Measurements from ENCODE around the gene ABCF2. TPM values are rescaled to one million over a fixed set of nuclear protein-coding genes. Genes with fewer than 3 reads are reported as not detected.

Gene ABCF2
- total and polyA plus RNA-seq, 4 donors, result 6.3 to 15.6 (median 10.5) TPM

DNA sequence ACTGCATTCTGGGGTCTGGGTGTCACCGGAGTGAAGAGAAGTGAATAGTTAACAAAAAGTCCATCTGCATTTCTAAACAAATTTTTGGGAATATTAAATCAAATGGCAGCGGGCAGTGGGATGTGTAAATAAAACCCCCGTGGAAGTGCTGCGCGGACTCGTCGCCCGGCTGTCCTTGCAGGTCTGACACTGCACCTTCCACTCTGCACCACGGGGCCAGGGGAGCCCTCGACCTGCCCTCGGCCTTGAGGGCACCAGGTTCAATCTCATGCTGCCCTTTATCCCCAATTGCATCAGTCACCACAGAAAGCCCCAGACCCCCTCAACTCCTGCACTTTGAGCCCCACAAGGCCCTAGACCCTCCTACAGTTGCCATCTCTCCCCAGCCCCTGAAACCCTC, 27.8 kb upstream of the ABCF2 start:
- no peak for DNase-seq (ENCODE audit: low spot score)
- Histone ChIP-seq H3K36me3 (ENCODE audit: control insufficient read depth in 4 of 4, insufficient read depth in 3 of 4, low read depth in 1 of 4, low read length in 3 of 4) (no peaks in the 10 kb centered on the region), H3K27me3 (ENCODE audit: control insufficient read depth in 4 of 4, insufficient read depth in 4 of 4, low read length in 3 of 4) (peaks cover 0 to 6% (median 0%) of the 10 kb centered on the region in 4 donors), H3K4me1 (ENCODE audit: control insufficient read depth in 4 of 4, insufficient read depth in 4 of 4, low read length in 3 of 4) (peaks cover 3 to 8% (median 5%) of the 10 kb centered on the region in 4 donors), H3K4me3 (ENCODE audit: low read depth in 1 of 3, low read length in 3 of 3) (no peak overlapping the region), H3K27ac (ENCODE audit: low read depth in 1 of 2, low read length in 2 of 2) (no peak overlapping the region), H3K9me3 (ENCODE audit: control insufficient read depth in 4 of 4, low read length in 3 of 4) (no peaks in the 10 kb centered on the region), H3K9ac (ENCODE audit: low read depth in 1 of 2, low read length in 2 of 2) (no peak overlapping the region)
- WGBS, result 44% methylated on average over 11 of the region's 11 CpGs
- no peak for TF ChIP-seq ATF3 (IDR thresholded peaks at IDR 0.05)
- TF ChIP-seq RAD21 (IDR thresholded peaks at IDR 0.05), result no peak
- no peak for TF ChIP-seq SP1 (IDR thresholded peaks at IDR 0.05)
- no peak for TF ChIP-seq YY1 (IDR thresholded peaks at IDR 0.05)
- TF ChIP-seq EGR1 (IDR thresholded peaks at IDR 0.05; ENCODE audit: low read depth in 2 of 2), result no peak
- no peak for TF ChIP-seq FOXA1 (IDR thresholded peaks at IDR 0.05)
- TF ChIP-seq GABPA (IDR thresholded peaks at IDR 0.05 in 1 of 2, conservative IDR thresholded peaks at IDR 0.05 in 1 of 2), result no peak
- no peak for TF ChIP-seq HNF4A (conservative IDR thresholded peaks at IDR 0.05)
- no peak for TF ChIP-seq JUND (IDR thresholded peaks at IDR 0.05)
- no peak for TF ChIP-seq CTCF (IDR thresholded peaks at IDR 0.05; ENCODE audit: low read depth, low read length, missing input control)

DNA sequence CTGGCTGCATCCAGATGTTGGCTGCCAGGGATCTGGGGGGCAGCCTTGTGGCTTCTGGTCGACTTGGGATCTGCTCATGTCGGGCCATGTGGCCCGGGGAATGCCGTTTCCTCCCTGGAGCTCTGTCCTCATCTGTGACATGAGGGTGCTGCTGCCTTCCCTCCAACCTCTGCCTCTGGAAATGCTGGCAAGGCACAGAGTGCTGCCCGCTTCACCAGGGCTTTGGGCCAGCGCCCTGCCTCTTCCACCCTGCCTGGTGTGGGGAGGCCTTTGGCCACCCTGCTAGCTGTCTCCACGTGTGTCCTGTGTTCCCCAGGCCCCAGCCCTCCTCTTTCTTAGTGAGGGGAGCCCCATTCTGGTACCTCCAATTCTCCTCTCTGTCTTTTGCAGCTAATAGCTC, 27.3 kb upstream of the ABCF2 start:
- H3K27ac ChIP-seq (ENCODE audit: low read depth in 1 of 2, low read length in 2 of 2), result no peak overlapping the region
- WGBS, result 65% methylated on average over 7 of the region's 7 CpGs
- peaks cover 0 to 6% (median 0%) of the 10 kb centered on the region in 4 donors for H3K27me3 ChIP-seq (ENCODE audit: control insufficient read depth in 4 of 4, insufficient read depth in 4 of 4, low read length in 3 of 4)
- peaks cover 3 to 9% (median 5%) of the 10 kb centered on the region in 4 donors for H3K4me1 ChIP-seq (ENCODE audit: control insufficient read depth in 4 of 4, insufficient read depth in 4 of 4, low read length in 3 of 4)
- no peak overlapping the region for H3K4me3 ChIP-seq (ENCODE audit: low read depth in 1 of 3, low read length in 3 of 3)
- TF ChIP-seq FOXA2 (IDR thresholded peaks at IDR 0.05), result no peak
- TF ChIP-seq RXRA (IDR thresholded peaks at IDR 0.05), result no peak
- no peak for TF ChIP-seq GABPA (IDR thresholded peaks at IDR 0.05 in 1 of 2, conservative IDR thresholded peaks at IDR 0.05 in 1 of 2)
- no peak for TF ChIP-seq TAF1 (conservative IDR thresholded peaks at IDR 0.05)
- TF ChIP-seq, protein P1, sequence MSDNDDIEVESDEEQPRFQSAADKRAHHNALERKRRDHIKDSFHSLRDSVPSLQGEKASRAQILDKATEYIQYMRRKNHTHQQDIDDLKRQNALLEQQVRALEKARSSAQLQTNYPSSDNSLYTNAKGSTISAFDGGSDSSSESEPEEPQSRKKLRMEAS (IDR thresholded peaks at IDR 0.05), result no peak
- TF ChIP-seq FOXA1 (IDR thresholded peaks at IDR 0.05), result no peak
- TF ChIP-seq, protein P2, sequence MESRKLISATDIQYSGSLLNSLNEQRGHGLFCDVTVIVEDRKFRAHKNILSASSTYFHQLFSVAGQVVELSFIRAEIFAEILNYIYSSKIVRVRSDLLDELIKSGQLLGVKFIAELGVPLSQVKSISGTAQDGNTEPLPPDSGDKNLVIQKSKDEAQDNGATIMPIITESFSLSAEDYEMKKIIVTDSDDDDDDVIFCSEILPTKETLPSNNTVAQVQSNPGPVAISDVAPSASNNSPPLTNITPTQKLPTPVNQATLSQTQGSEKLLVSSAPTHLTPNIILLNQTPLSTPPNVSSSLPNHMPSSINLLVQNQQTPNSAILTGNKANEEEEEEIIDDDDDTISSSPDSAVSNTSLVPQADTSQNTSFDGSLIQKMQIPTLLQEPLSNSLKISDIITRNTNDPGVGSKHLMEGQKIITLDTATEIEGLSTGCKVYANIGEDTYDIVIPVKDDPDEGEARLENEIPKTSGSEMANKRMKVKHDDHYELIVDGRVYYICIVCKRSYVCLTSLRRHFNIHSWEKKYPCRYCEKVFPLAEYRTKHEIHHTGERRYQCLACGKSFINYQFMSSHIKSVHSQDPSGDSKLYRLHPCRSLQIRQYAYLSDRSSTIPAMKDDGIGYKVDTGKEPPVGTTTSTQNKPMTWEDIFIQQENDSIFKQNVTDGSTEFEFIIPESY (IDR thresholded peaks at IDR 0.05), result no peak
- TF ChIP-seq HNF4G (IDR thresholded peaks at IDR 0.05), result no peak
- TF ChIP-seq EGR1 (IDR thresholded peaks at IDR 0.05; ENCODE audit: low read depth in 2 of 2), result no peak
- TF ChIP-seq HNF4A (conservative IDR thresholded peaks at IDR 0.05), result no peak
- TF ChIP-seq CTCF (IDR thresholded peaks at IDR 0.05; ENCODE audit: low read depth, low read length, missing input control), result no peak
- TF ChIP-seq REST (IDR thresholded peaks at IDR 0.05), result no peak
- no peak for TF ChIP-seq ATF3 (IDR thresholded peaks at IDR 0.05)
- no peak for TF ChIP-seq YY1 (IDR thresholded peaks at IDR 0.05)
- no peak for TF ChIP-seq SP1 (IDR thresholded peaks at IDR 0.05)
- no peak for TF ChIP-seq NR2F2 (IDR thresholded peaks at IDR 0.05)
- TF ChIP-seq JUND (IDR thresholded peaks at IDR 0.05), result no peak
- TF ChIP-seq RAD21 (IDR thresholded peaks at IDR 0.05), result no peak
- no peak for DNase-seq (ENCODE audit: low spot score)
- no peaks in the 10 kb centered on the region for H3K9me3 ChIP-seq (ENCODE audit: control insufficient read depth in 4 of 4, low read length in 3 of 4)
- H3K36me3 ChIP-seq (ENCODE audit: control insufficient read depth in 4 of 4, insufficient read depth in 3 of 4, low read depth in 1 of 4, low read length in 3 of 4), result no peaks in the 10 kb centered on the region
- no peak overlapping the region for H3K9ac ChIP-seq (ENCODE audit: low read depth in 1 of 2, low read length in 2 of 2)
